ENCODE measurements around the gene MRPL14. TPM values are rescaled to one million over a fixed set of nuclear protein-coding genes. Genes with fewer than 3 reads are reported as not detected.

The MRPL14 gene
- total and polyA plus RNA-seq, 10 of the 15 experiments (the other 5 are each of a cell fraction or from before 2014, with no cell fraction given): 80.5 to 294 (median 122) TPM

GRCh38 chr6:44072959-44073611 lies 54.2 kb downstream of the MRPL14 start (continued):
- no peak for TF ChIP-seq ZNF384 (IDR thresholded peaks at IDR 0.05; ENCODE audit: borderline replicate concordance, low read depth, low read length)
- TF ChIP-seq BCL3 (IDR thresholded peaks at IDR 0.05; ENCODE audit: borderline replicate concordance, insufficient read depth, low read depth, low read length, poor library complexity, severe bottlenecking): no peak
- no peak for TF ChIP-seq ESRRA (IDR thresholded peaks at IDR 0.05; ENCODE audit: low read length)

- H3K4me3 ChIP-seq: peak overlapping the region; percentile 54
- intact Hi-C loops (cut with micrococcal nuclease; ENCODE audit: unreplicated experiment): loop anchor here (10.0 kb wide), 1 partner anchor 618 kb away; the partner anchor contains the start of gene DLK2
- BruUV-seq (replicated peaks): no TSS peak
- ChIA-PET SMC1A (ENCODE audit: uncharacterized antibody, unreplicated experiment) (interaction anchor here (0.8 to 5.5 kb wide), 7 partner anchors 7 to 303 kb away, joined by 3 to 50 read pairs (median 6); partner anchors contain the start of gene VEGFA), RAD21 (ENCODE audit: unreplicated experiment) (interaction anchor here (0.9 to 11.0 kb wide), 13 partner anchors 8 to 443 kb away, joined by 3 to 179 read pairs (median 6); partner anchors contain the start of genes GTPBP2 and VEGFA), POLR2A (interaction anchor here (0.6 to 11.0 kb wide), 11 partner anchors 7 to 347 kb away, joined by 3 to 97 read pairs (median 8); partner anchors contain the start of gene VEGFA), CTCF (interaction anchor here (0.6 to 12.9 kb wide), 11 partner anchors 9 to 443 kb away, joined by 3 to 264 read pairs (median 7); partner anchors contain the start of genes GTPBP2 and VEGFA)
- H3K9me3 ChIP-seq (replicated peaks; ENCODE audit: control insufficient read depth, insufficient read depth, low read length): no peaks in the 10 kb centered on the region
- peaks cover 48% of the 10 kb centered on the region for H3K4me1 ChIP-seq (ENCODE audit: control insufficient read depth, insufficient read depth, low read length)
- H3K79me2 ChIP-seq (ENCODE audit: control insufficient read depth, insufficient read depth, low read length): peaks cover 13% of the 10 kb centered on the region
- FAIRE-seq (no peak), DNase-seq (ENCODE audit: low read depth, low spot score) (no peak), ATAC-seq (peak; percentile 10)
- 47% methylated on average over 4 of the region's 4 CpGs for WGBS (ENCODE audit: insufficient coverage, insufficient replicate concordance, low lambda C conversion rate, missing lambda C conversion rate)
- H3K9ac ChIP-seq (ENCODE audit: control insufficient read depth, insufficient read depth, low read length): peak overlapping the region; percentile 77
- H3K27me3 ChIP-seq (replicated peaks in 1 of 2; ENCODE audit: control insufficient read depth in 2 of 2, insufficient read depth in 2 of 2, low read length in 1 of 2): no peaks in the 10 kb centered on the region
- H3K36me3 ChIP-seq (ENCODE audit: control insufficient read depth in 2 of 2, insufficient read depth in 2 of 2, low read length in 1 of 2): no peaks in the 10 kb centered on the region
- H3K27ac ChIP-seq (ENCODE audit: control insufficient read depth, insufficient read depth): peak overlapping the region; percentile 73
- in situ Hi-C loops (cut with MboI): loop anchor here (5.0 kb wide), 1 partner anchor 300 kb away; the partner anchor contains the start of gene VEGFA
- H4K20me1 ChIP-seq (ENCODE audit: control insufficient read depth, insufficient read depth): no peaks in the 10 kb centered on the region
- H2AFZ ChIP-seq (ENCODE audit: control insufficient read depth, low read depth, low read length): peak overlapping the region; percentile 83
- peak overlapping the region; percentile 88 for H3K4me2 ChIP-seq (ENCODE audit: control insufficient read depth, insufficient read depth)
- no peak for TF ChIP-seq ZBTB4 (CRISPR knock-in tag; IDR thresholded peaks at IDR 0.05)
- no peak for TF ChIP-seq CHD1 (IDR thresholded peaks at IDR 0.05; ENCODE audit: low read depth, low read length)
- 0 out of 2 replicates have a peak, but pooled peaks have one; percentile 6 for TF ChIP-seq POLR2AphosphoS2 (IDR thresholded peaks at IDR 0.05; ENCODE audit: low read depth, low read length)
- TF ChIP-seq LARP7 (IDR thresholded peaks at IDR 0.05): 0 out of 2 replicates have a peak, but pooled peaks have one; percentile 1
- no peak for TF ChIP-seq IRF5 (IDR thresholded peaks at IDR 0.05; ENCODE audit: borderline replicate concordance)
- TF ChIP-seq BACH1 (IDR thresholded peaks at IDR 0.05; ENCODE audit: borderline replicate concordance): 0 out of 2 replicates have a peak, but pooled peaks have one; percentile 21
Observed at GRCh38 chr6:44072452-44072958, 54.7 kb downstream of the MRPL14 start.

Measured in GM12878 (cell line).